Stimulated activated CD8-positive, alpha-beta memory T cell treated with anti-CD3 and anti-CD28 coated beads, Interleukin-15, amount 100 ng/mL, for 4 hours (primary cell): ENCODE measurements around the gene DNAH14.
A peak's percentile ranks its signal among the peaks of the same experiment; 100 is the strongest.

Source experiments
- DNase-seq, 2 donors: peaks; one replicate each; pipeline ENCODE4 v3.0.0-alpha.2; 2020; ENCODE audit warnings: low read depth in 2 of 2

Gene DNAH14

DNA sequence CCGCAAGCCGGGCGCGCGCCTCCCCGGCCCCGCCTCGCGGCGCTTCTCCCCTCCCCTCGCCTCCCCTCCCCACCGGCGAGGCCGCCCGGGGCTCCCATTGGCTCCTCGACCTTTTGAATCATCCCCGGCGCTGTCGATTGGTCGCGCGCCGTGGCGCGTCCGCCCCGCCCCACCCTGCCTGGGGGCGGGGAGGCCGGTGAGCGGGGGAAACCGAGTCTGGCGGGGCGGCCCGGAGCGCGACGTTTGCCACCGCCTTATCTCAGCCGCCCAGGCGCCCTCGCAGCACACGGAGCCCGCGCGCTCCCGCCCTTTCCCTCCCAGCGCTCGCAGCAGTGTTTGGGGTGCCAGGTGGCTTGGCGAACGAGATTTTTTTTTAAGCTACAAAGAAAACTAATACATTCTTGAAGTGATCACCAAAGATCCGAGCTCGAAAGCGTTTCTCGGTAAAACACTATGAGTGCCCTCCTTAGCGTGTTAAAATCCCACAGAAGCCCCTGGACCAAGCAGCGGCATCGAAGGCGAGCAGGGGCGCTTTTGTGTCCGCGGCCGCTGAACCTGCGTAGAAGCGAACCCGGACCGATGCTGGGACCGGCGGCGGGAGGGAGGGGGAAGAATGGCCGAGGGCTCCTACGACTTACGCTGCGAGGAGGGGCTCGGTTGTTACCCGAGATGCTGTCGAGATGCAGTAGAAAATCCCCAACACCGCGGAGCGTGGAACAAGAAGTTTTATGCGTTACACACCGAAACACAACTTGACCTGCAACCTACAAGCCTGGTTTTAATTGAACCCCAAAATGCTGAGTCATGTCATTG, 498.8 kb downstream of the DNAH14 start:
- peak; percentile 80 to 87 for DNase-seq

DNA sequence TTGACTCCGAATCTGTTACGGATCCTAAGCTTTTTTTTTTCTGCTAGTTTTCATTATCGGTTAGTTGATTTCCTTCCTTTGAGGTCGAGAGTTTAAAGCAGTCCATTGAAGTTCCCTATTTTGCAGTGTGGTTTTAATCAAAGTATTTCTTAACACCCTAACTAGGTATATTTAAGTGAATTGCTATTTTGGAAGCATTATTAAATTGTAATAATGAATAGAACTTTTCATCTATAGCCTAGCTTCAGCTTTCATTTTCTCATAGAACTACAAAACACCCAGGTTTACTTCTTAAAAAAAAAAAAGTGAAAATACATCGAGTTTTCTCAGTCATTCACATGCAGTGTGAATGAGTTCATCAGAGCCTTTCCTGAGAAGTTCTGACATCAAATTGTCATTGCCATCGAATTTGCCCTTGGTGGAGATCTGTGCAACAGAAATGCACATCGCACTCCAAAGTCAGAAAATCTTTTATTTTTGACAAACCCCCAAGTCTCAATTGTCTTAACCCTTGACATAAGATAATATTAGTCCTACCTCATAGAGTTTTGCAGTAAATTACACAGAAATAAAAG, 499.5 kb downstream of the DNAH14 start:
- DNase-seq: no peak

DNA sequence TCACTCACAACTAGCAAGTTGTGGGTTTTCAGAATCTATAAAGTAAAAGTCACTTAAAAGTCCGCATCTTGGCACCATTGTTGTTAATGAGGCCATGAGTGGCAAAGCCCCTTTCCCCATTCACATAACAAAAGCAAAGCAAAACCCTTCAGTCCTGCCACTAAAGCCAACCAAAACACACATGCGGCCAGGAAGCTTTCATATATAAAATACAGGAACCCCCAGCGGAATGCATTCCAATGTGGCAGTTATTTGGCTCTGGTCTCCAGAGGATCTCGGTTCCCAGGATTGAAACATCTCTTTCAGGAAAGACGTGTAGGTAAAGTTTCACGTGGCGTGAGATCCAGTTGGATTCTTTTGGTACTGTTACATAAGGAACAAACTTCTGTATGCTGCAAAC, 500.8 kb downstream of the DNAH14 start:
- DNase-seq: no peak

DNA sequence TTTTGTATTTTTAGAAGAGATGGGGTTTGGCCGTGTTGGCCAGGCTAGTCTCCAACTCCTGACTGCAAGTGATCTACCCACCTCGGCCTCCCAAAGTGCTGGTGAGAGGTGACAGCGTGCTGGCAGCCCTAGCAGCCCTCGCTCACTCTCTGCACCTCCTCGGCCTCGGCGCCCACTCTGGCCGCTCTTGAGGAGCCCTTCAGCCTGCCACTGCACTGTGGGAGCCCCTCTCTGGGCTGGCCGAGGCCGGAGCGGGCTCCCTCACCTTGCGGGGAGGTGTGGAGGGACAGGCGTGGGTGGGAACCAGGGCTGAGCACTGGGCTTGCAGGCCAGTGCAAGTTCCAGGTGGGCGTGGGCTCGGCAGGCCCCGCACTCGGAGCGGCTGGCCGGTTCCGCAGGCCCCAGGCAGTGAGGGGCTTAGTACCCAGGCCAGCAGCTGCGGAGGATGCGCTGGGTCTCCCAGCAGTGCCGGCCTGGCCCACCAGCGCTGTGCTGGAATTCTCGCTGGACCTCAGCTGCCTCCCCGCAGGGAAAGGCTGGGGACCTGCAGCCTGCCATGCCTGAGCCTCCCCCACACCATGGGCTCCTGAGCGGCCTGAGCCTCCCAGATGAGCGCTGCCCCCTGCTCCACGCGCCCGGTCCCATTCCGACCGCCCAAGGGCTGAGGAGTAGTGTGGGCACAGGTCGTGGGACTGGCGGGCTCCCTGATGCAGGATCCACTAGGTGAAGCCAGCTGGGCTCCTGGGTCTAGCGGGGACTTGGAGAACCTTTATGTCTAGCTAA, 501.8 kb downstream of the DNAH14 start:
- no peak for DNase-seq

DNA sequence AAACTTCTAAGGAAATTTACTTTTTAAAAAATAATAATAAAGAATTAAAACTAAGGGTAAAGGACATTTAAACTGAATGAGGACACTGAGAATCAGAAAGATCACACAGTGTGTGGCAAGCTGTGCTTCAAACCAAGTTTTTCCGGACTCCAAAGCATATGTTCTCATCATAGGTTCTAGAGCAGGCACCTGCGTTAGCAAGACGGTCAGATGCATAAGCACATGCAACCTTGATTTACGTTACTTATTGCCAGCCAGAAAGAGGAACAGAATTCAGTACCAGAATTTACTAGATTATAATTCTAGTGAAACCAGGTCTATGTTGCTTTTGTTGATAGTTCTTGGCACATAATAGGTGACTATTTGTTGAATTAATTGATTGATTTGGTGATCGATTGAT, 504.6 kb downstream of the DNAH14 start:
- DNase-seq: no peak

- no peak for DNase-seq
Measured at GRCh38 chr1:225435076-225435475, 505.6 kb downstream of the DNAH14 start.

DNA sequence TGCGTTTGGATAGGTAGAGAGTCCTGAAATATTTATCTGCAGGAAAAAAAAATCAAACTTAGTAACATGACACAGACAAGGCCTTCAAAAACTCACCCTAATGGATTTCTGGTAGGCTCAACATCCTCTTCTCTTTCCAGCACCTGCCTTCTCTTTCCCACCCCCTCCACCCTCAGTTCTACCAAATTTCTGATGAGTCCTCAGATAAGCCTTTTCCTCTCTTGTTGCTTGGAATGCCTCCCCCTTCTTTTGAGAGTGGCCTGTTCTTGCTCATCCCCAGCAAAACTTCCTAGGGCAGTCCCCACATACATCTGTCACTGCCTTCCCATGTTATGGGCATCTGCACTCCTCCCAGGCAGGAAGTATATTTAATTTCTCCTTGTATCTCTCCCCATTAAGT, 506.0 kb downstream of the DNAH14 start:
- DNase-seq: no peak

GRCh38 chr1:225435957-225436392, 506.5 kb downstream of the DNAH14 start:
- no peak for DNase-seq

GRCh38 chr1:225437710-225438437, 508.4 kb downstream of the DNAH14 start:
- DNase-seq: no peak

DNA sequence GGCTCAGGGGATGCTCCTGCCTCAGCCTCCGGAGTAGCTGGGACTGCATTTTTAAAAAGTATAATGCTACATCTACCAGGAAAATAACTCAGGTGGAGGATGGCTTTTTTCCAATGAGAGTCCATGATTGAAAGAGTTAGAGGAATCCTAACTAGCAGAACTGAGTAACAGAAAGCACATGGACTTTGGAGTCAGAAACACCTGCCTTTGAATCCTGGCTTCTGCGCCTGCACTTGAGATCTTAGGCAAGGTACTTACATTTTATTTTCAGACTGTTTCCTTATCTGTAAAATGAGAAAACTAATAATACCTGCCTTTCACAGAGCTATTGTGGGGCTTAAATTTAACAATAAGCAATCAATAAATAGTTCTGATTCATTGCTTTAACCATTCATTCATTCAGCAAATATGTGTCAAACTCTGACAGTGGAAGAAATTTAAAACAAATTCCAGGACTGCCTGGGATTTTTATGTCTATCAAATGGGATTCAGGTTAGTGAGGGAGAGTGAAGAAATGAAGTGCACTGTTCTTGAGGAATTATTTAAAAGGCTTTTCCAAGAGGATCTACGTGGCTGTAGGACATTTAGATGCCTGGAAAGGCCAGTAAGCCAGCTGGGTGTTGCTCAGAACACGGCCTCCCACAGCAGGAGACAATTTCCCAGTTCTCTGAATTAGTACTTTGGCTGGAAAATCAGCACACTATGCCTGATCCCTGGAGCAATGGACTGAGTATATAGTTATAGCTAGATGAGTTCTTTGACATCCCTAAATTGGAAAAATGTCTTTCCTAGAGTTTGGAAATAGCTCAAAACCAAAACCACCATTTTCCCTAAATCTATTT, 511.1 kb downstream of the DNAH14 start:
- no peak for DNase-seq

DNA sequence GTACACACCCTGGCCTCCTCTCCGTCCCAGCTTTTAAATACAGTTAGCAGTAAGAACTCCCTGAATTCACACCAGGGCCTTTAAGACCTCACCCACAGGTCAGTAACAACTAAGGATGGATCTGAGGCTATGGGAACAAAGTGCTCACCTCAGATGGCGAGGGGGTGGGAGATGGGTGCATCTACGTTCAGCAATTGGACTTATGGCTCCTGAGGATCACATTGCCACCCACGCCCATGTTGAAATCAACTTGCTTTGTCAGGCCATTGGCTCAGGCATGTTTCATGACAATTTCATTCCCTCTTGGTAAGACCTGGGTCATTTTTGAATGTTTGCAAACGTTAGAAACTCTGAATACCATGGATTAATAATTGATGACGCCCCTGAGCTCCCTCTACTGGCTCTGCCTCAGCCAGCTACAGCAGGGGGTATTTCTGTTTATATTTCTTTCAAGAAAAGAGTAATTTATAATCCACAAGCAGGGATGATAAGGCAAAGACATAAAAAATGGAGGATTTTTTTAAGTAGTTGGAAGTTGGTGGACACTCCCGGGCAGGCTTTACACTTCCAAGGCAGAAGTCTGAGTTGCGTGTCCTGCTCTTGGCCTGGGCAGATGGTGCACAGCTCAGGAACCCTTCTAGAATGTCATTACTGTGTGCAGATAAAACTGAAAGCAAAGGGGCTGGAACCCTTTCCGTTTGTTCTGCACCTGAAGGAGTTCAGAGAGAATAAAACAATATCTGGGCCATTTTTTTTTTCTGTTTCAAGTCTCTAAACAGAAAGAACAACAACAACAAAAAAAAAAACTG, 512.0 kb downstream of the DNAH14 start:
- no peak for DNase-seq

DNA sequence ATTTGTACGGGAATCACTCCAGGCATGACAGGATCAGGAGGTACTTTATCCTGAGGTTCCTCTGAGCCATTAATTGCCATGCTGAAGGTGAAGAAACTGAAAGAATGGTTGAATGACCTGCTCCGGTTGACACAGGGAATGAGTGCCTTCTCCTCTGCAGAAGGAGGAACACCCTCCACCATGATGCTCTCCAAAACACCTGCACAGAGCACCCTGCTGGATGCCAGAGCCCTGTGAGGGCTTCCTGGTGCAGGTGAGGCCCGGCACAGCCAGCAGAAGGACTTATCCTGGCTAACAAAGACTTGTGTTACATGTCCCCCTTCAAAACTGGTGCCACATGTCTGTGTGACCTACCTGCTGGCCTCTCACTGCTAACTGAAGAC, 512.6 kb downstream of the DNAH14 start:
- DNase-seq: no peak

DNA sequence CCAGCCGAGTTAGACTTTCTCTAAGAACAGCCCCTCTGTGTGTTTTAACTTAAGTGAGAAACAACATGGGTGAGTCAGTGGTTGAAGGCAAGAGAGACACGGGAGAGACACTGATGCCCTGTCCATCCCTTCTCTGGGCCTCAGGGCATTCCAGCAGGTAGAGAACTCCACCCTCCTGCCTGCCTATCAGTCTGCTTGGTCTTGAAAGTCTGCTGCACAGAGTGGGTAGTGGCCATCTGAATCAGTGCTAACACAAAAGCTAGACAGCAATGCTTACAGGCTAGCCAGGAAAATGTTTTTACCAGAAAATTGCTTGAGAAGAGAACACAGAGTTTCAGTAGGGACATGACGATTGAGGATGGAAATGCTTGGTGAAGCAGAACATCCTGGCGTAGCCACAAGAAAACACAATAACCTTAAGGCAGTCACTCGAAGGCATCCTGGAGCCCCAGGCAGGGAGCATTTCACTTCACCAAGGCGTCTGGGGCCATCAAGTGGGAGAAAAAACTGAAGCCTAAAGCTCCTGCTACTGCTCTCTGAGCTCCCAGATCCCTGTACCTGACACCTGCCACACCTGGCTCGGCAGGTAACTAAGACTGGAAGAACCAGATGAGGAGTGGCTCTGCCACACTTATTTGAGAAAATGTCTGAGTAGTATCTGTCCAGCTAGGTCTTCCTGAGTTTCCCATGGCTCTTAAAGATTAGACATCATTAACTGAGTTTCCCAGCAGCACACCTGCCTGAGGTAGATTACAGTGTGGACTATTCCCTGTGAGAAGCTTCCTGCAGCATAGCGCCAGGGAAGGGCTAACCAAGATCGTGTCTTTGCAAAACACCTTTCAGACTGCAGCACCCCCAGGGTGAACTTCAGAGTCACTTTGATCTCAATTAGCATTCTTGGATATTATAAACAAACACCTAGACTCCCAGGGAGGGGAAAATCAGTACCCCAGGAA, 516.4 kb downstream of the DNAH14 start:
- DNase-seq: no peak

DNA sequence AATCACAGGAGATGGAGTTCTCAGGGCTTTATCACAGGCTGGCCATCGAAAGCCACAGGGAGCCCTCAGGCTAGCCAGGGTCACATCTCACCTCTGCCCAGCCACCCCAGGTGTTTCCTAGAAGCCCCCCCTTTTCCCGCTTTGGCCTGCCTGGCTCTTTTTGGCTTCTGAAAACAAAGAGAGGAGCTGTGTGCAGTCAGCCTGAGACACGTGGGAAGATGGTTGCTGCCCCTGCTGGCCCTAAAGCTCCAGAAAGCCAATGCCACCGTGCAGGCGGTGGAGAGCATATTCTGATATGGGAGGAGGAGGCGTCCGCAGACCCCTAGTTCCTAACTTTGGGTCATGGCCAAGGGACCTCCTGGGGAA, 517.1 kb downstream of the DNAH14 start:
- no peak for DNase-seq

- DNase-seq: no peak
Measured at GRCh38 chr1:225446981-225447615, 517.6 kb downstream of the DNAH14 start.

GRCh38 chr1:225447650-225448089, 518.2 kb downstream of the DNAH14 start:
- no peak for DNase-seq

- no peak for DNase-seq
Measured at GRCh38 chr1:225448146-225448805, 518.8 kb downstream of the DNAH14 start.
